Suppressor macrophage treated with lipopolysaccharide for 4 hours (primary cell): Measurements from ENCODE around the gene ADAMTS16.

ENCODE experiments used
- DNase-seq: peaks from one replicate; pipeline ENCODE4 v3.0.0-alpha.2; 2020

ADAMTS16 gene

DNA sequence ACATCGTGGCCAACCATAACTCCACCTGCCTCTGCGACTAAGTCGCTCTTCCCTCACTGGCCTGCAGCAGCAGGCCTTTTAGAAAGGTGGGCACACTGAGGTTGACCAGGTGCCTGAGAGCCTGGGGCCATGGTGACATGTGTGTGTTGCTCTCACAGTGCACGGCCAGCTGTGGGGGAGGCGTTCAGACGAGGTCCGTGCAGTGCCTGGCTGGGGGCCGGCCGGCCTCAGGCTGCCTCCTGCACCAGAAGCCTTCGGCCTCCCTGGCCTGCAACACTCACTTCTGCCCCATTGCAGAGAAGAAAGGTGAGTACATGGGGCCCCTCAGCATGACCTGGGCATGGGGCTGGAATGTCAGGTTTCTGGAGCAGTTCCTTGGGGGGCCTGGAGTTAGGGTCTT is 177.8 kb downstream of the ADAMTS16 start:
- DNase-seq: no peak

DNA sequence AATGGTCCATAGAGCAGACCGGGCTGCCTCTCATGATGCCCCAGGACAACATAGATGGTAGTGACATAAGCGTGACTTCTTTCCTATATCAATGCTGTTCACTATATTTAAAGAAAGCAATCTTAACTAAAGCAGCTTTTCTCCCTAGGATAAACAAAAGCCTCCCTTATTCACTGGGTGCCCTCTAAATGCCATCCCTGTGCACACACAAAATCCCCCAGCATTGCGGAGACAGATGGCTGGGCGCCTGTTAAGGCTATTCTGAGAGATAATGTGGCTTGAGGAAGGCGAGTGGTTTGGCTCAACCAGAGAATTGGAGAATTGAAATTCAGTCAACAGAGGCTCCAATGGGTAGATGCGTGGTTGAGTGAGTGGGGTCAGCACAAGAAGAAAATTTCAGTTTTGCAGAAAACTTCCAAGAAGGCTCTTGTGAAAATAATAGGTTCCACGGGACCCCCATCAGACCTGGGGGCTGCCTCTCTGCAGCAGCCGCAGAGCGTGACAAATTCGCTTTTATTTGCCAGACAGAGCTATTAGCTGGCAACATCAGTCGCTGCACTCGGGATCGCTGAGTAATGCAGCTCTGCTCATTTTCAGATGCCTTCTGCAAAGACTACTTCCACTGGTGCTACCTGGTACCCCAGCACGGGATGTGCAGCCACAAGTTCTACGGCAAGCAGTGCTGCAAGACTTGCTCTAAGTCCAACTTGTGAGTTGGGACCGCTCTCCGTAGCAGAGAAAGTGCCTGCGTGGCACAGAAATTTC is 178.5 kb downstream of the ADAMTS16 start:
- no peak for DNase-seq

DNA sequence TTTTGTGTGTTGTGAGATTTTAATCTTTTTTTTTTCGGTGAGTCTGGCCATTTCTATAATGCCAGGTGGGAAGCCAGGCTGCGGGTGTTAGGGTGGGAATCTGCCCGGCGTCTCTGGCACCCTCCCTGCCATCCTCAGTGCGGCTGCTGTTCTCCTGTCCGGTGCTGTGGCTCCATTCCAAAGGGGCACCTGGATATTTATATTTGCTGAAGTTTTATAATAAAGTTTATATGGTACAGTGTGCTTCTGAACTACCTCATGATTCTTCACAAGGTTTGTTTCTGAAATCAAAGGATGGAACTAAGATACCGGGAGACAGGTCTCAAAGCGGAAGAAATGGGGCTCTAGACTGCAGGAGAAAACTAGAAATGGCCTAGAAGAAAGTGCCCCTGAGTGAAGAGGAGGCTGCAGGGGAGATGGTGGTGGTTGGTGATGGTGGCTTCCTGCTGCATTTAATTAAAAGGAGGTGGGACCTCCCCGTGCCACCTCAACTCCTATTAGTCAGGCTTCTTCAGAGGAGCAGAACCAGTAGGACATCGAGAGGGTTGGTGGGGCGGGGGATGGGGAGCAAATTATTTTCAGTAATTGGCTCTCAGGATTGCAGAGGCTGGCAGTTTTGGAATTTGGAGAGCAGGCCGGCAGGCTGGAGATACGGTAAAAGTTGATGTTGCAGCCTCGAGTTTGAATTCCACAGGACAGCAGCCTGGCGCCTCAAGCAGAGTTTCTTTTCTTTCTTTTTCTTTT is 180.1 kb downstream of the ADAMTS16 start:
- no peak for DNase-seq

DNA sequence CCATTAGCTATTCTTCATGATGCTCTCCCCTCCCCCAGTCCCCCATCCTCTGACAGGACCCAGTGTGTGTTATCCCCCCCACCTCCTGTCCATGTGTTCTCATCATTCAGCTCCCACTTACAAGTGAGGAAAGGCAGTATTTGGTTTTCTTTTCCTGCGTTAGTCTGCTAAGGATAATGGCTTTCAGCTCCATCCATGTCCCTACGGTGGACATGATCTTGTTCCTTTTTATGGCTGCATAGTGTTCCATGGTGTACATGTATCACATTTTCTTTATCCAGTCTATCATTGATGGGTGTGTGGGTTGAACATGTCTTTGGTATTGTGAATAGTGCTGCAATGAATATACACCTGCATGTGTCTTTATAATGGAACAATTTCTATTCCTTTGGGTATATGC is 181.0 kb downstream of the ADAMTS16 start:
- no peak for DNase-seq

DNA sequence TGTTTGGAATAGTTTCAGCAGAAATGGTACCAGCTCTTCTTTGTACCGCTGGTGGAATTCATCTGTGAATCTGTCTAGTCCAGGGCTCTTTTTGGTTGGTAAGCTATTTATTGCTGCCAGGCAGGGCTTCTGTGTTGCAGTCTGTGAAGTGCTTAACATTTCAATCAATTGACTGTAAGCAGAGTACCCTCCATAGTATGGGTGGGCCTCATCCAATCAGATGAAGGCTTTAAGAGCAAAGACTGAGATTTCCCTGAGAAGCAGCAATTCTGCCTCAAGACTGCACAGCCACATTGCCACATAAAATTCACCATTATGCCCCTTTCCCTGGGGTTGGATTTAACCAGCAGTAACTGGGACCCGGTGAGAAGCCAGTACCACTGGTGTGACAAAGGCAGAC is 183.4 kb downstream of the ADAMTS16 start:
- DNase-seq: no peak

DNA sequence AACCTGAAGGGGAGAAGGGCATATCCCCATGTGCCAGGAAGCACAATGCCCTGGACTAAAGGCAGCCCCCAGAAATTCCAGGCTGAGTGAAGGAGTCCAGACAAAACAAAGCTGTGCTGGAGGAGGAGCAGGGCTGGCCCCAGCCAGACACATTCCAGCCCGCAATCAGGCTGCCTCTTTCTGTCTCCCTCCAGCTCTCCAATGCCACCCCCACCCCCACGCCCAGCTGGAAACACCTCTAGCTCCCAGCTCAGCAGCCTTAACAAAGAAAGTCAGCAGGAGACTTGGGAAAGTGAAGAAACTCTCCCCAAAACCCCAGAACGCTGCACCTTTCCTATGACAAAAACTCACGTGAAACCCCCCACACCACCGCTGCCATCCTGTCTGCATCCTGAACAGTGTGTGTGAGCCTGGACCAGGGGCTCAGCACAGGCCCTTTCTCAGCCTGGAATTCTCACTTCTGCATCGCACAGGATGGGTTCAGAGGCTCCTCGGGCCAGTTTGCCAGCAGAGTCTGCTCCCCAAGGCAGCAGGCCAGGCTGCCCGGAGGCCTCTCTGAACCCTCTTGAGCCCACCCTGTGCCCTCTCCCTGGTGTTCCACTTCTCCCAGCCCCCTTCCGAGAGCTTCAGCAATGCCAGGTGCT is 186.1 kb downstream of the ADAMTS16 start:
- no peak for DNase-seq

DNA sequence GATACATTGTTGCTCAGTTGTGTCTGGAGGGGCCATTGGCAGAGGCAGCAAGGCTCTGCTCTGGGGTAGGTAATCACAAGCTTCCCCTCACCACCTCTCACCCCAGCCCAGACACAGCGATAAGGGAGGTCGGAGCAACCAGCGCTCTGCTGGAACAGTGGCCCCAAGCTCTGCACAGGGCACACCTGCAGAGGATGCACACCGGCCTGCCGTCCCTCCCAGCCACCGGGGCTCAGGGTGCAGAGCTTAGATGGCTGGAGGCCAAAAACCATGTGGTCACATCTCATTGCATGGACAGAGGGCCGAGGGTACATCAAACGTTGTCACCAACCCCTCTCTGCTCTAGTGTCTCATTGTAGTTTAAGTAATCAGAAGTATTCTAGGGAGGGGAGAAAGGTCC is 187.0 kb downstream of the ADAMTS16 start:
- no peak for DNase-seq

DNA sequence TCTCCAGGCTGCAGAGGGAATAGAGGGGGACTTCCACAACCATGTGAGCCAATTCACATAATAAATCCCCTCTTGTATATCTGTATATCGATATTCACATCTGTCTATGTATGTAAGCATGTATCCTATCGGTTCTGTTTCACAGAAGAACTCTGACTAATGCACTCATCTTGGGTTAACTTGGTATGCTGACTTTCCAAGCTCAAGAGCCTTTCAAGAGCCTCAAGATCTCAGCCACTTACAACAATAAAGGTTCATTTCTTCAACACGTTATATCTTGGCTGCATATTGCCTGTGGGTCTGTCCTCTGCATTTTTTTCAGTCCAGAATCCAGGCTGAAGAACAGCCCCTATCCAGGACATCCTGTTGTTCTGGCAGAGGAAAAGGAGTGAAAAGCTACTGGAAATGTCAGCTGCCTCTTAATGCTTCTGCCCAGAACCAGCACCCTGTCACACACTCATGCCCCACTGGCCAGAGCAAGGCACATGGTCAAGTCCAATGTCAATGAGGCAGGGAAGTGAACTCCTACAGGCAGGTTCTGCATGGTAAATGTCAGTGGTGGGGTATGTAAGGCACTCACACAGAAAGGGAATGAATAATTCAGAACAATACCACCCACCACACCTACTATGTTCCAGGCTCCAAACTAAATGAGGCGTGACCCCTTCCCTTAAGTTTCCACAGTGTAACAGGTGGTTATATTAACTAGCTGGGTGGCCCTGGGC is 190.8 kb downstream of the ADAMTS16 start:
- DNase-seq: no peak

DNA sequence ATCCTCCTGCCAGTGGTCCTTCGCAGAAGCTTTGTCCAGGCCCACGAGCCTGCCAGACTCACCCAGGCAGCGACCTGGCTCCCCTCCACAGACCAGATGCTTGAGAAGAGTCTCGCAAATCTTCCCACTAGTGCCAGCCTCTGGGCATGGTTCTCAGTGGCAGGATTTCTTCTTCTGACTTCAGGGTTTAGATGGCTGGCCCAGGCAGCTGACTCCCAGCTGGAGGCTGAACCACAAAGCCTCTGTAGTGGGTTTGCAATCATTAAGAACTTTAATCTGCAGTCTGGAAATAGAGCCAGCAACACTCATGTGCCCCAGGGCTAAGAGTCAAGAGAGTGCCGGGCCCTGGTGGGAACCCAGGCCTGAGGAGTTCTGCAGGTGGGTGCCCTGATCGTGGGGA is 191.7 kb downstream of the ADAMTS16 start:
- no peak for DNase-seq

DNA sequence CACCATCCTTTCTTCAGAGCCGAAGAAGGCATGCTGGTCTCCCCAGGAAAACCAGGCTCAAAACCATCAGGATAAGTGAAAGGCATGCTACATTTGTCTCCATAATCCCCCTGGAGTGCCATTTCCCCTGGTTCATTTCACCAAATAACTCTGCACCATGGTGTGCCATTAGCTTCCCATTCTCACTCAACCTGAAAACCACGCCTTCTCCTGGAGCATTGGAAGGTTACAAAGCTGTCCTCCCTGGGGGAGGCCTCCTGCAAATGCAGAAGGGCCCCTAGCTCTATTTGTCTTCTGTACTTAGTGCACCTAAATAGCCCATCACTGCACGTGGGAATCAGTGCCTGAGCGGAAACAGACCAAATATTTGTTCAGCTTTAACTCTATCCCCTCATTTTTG is 192.2 kb downstream of the ADAMTS16 start:
- DNase-seq: no peak

DNA sequence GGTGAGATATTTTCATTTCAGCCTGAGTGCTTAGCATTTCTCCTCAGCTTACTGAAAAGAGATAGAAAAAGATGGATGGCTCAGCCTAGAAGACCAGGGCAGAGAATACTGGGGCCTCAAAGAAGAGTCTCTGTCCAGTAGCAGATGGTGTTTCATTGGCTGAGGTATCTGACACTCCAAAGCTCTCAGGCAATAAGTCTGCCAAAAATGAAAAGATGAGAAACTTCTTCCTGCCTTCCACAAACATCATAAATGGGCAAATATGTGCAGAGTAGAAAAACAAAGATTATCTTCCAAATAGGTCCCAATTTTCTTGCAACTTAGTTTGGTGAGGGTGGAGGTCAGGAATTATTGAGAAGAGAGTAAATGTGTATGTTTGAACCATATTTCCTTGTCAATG is 195.0 kb downstream of the ADAMTS16 start:
- no peak for DNase-seq

DNA sequence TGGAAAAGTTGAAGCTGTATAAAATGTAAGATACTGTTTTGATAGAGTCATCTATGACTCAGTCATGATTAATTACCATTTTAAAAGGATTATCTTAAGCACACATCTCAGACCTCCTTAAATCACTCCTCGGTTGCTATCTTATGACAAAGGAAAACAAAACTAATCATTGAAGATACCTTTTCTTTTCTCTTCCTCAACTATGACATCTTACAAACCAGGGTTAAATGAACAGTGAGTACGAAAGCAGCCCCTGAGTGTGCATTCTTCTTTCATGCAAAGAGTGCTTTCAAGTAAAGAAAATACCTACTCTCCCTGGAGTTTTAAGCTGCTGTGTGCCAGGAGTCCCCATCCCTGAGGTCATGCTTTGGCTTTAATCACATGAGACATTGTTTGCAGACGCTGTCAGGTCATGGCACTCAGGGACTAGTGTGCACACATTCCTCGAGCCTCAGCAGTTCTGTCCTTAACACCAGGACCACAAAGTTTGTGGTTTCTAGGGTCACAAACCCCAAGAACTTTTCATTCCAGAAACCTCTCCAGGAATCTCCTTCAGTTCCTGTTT is 195.7 kb downstream of the ADAMTS16 start:
- DNase-seq: no peak

DNA sequence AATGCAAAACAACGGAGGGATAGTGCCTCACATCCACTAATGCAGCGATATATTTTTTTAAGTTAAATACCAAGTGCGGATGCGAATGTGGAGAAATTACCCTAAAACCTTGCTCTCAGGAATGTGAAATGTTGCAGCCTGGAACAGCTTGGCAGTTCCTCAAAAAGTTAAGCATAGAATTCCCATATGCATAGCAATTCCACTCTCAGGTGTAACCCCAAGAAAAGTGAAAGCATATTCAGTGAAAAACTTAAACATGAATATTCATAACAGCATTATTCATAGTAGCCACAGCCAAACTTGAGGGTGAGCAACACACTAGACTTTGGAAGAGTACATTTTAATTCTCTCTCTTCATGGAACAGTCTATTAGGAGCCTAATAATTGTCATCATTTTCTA is 199.1 kb downstream of the ADAMTS16 start:
- no peak for DNase-seq

DNA sequence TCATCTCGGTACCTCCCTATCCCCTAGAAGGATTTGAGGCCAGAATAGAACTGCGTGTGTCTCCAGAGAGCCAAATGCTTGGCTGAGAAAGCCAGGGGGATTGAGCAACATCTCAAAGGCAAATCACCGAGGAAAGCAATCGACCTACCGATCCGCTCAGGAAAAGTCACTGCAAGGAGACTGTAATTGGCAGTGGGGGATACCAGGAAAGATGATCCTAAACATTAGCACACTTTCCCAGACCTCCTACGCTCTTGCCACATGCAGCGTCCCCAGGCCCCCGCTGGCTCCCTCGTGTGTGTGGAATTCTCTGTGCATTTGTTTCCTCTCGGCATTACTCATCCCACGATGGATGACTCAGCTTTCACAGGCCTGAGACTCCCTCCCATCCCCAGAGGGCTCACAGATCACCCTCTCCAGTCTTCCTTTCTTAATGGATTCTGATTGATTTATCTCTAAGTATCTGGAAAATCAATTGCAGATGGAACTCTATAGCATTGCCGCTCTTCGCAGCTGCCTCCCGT is 200.1 kb downstream of the ADAMTS16 start:
- DNase-seq: no peak

DNA sequence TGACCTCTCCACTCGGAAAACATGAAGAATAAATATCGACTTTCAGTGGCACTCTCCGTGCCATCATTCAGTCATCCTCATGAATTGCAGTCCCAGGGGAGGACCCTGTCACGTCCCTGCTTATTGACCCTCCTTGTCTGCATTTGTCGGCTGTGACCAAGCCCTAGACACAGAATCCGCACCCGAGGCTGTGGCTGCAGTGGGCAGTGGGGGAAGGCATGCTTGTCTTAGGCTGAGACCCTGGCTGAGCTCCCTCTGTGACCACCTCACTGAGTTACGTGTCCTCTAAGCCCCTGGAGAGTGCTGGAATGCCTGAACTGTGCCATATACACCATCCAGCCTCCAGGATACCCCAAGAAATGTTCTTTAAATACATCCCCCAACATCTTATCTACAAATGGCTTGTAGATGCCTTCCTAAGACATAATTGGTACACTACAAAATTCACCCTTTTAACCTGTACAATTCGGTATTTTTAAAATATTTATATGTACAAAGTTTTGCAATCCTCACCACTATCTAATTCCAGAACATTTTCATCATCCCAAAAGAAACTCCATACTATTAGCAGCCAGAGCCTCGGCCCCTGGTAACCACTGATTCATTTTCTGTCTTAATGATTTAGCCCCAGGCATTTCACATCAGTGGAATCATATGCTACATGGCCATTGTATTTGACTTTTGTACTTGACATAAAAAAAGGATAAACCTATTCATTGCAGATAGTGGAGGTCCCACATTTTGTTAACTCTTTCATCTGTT is 201.6 kb downstream of the ADAMTS16 start:
- DNase-seq: no peak

DNA sequence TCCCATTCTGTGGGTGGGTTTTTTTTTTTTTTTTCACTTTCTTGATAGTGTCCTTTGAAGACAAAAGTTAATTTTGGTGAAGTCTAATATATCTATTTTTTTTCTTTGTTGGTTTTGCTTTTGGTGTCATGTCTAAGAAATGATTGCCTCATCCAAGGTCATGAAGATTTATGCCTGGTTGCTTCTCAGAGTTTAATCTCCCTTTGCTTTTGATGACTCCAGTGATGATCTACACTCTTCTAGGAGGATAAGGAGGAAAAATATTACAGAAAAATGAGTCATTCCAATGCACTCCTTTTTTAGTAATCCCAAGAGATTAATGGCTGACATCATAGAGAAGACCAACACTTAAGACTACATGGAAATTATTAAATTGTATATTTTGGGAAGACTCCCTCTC is 202.7 kb downstream of the ADAMTS16 start:
- DNase-seq: no peak

DNA sequence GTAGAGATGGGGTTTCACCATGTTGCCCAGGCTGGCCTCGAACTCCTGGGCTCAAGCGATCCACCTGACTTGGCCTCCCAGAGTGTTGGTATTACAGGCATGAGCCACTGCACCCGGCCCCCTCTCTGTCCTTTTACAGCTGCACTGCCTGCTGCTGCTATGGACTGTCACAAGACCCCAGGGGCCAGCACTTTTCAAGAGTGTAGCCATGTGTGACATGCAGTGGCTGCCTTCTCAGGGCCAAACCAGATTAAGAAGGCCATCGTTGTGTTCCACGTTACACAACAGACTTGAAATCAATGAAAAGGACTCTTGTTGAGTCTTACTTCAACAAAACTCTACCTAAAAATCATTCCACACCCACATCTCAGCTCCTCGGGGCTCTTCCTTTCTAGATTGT is 203.4 kb downstream of the ADAMTS16 start:
- DNase-seq: no peak

DNA sequence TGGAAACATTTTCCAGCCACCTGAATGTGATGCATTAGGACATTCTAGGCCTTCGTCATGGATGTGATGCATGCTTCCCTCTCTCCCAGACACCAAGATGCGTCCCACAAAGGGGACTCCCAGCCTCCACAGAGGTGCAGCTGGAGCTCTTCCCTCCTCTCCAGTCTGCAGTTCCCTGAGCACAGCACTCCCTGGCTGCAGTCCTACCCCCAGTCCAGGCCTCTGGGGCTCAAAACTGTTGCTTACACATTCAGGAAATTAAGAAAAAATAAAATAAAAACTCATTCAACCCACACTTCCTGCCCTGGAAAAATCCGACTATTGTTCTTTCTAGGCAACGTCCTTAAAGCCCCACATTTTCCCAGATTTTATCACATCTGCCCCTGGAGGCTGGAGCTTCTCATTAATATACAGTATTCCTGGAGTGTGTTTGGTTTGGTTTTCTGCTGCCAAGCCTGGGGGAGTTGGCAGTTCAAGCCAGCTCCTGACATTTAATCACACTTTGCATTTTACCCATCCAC is 204.0 kb downstream of the ADAMTS16 start:
- no peak for DNase-seq

DNA sequence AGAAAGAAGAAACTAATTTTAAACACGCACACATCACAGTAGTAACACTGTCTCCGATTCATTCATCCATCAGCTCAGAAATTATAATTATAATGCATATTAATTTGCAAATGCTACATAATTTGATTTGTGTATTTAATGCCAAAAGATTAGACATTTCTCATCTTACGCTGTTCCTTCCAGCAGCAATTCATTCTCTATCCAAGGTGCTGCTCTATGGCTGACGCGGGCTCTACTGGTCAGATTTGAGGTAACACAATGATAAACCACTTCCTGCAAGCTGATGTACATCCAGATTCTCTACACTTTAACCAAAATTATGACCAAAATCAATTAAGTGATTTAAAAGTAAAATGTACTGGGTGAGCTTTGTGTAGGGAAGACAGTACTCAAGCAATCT is 204.5 kb downstream of the ADAMTS16 start:
- no peak for DNase-seq

DNA sequence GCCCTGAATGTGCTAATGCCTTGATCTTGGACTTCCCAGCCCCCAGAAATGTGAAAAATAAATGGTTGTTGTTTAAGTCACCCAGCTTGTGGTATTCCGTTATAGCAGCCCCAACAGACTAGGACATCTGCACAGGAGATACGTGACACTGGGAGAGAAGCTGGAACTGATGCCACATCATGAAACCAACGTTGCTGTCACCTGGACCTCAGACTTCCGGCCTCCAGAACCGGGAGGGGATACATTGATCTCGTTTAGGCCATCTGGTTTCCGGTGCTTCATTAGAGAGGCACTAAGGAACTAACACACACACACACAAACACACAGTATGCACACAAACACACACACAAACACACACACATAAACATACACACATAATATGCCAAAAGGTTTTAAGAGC is 207.3 kb downstream of the ADAMTS16 start:
- no peak for DNase-seq

DNA sequence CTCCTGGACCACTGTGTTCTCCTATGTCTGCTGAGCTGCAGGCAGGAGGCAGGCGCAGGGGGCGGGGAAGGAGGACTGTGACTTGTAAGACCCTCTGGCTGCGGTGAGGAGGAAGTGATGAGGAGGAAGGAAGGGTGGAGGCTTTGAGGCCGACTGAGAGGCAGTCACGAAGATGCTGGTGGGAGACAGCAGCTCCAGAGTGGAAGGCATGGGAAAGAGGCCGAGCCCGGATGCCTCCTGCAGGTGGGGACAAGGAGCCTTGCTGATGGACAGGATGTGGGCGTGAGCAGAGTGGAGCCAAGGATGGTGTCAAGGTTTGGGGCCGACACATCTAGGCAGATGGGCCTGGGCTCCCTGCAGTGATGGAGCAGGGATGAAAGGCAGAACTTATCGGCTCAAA is 208.0 kb downstream of the ADAMTS16 start:
- no peak for DNase-seq

DNA sequence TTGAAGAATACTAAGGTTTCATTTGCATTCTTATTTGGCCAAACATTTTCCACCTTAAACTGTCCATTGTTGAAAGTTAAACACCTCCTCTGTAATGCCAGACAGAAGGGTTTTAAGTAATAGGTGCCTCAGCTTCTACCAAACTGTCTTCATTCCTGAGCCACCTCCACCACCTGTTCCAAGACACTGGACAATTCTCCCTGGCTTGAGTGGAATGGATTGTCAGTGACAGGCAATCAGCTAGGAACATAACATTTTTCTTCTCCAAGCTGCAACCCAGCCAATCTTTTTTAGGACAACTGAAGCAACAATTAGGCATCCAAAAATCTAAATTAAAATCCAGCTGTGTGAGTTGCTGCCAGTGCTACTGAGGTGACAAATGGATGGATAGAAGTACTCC is 208.4 kb downstream of the ADAMTS16 start:
- no peak for DNase-seq
